Pulmonary artery endothelial cell (primary cell): ENCODE results near the gene SHKBP1. TPM values are rescaled to one million over a fixed set of nuclear protein-coding genes. Genes with fewer than 3 reads are reported as not detected.

ENCODE experiments used
- DNase-seq: peaks from one replicate; pipeline ENCODE4 v3.0.0-alpha.2; 2011; ENCODE audit warnings: low read depth, low spot score
- total RNA-seq: library from RNA; depleted of rRNA; stranded (reverse); fragments of >200 nt; gene quantifications from 2 replicates; pipeline ENCODE4 v1.2.3, GENCODE V29; 2014

Gene SHKBP1
- total RNA-seq, 1 donor from 2014 or later = 29.5 TPM

- DNase-seq = no peak
Measured at GRCh38 chr19:40599331-40599901, 22.7 kb downstream of the SHKBP1 start.

GRCh38 chr19:40599902-40600569 is 23.4 kb downstream of the SHKBP1 start:
- no peak for DNase-seq

GRCh38 chr19:40600570-40601133 is 24.0 kb downstream of the SHKBP1 start:
- DNase-seq = no peak

GRCh38 chr19:40601134-40601974 is 24.7 kb downstream of the SHKBP1 start, which contains the start of gene LTBP4:
Gene LTBP4 (plus strand): TSS chr19:40601369. CDS start chr19:40601388, 19 bp downstream.
- DNase-seq = no peak

- no peak for DNase-seq
Measured at GRCh38 chr19:40603071-40603388, 26.4 kb downstream of the SHKBP1 start.

- DNase-seq = peak; percentile 73
Measured at GRCh38 chr19:40603389-40604170, 26.9 kb downstream of the SHKBP1 start.

- no peak for DNase-seq
Measured at GRCh38 chr19:40604171-40604646, 27.5 kb downstream of the SHKBP1 start.

- DNase-seq = no peak
Measured at GRCh38 chr19:40604647-40605215, 28.1 kb downstream of the SHKBP1 start.

- no peak for DNase-seq
Measured at GRCh38 chr19:40605216-40605971, 28.7 kb downstream of the SHKBP1 start.

- DNase-seq = no peak
Measured at GRCh38 chr19:40607311-40608239, 30.9 kb downstream of the SHKBP1 start.

- no peak for DNase-seq
Measured at GRCh38 chr19:40608240-40608621, 31.6 kb downstream of the SHKBP1 start.

- no peak for DNase-seq
Measured at GRCh38 chr19:40608957-40609356, 32.3 kb downstream of the SHKBP1 start.

- no peak for DNase-seq
Measured at GRCh38 chr19:40609561-40610395, 33.1 kb downstream of the SHKBP1 start.

- DNase-seq = no peak
Measured at GRCh38 chr19:40610396-40611064, 33.9 kb downstream of the SHKBP1 start.

- DNase-seq = no peak
Measured at GRCh38 chr19:40611096-40611495, 34.4 kb downstream of the SHKBP1 start.

GRCh38 chr19:40611900-40612698 is 35.4 kb downstream of the SHKBP1 start:
- no peak for DNase-seq
